Mucosa of descending colon (tissue), 3 donors: ENCODE data around the gene CAMKK1. TPM values are rescaled to one million over a fixed set of nuclear protein-coding genes. Genes with fewer than 3 reads are reported as not detected.

Source experiments
- ATAC-seq: fragments of 200-7000 bp; cut with Tn5 transposase; one replicate; pipeline ENCODE4 v1.9.1; 2020; ENCODE audit warnings: mild to moderate bottlenecking, moderate library complexity
- DNase-seq, 3 donors: peaks; one replicate each; pipeline ENCODE4 v3.0.0-alpha.2; 2020
- H3K36me3 ChIP-seq: fragments of 200-600 bp; one replicate; pipeline ENCODE4 v1.8.0; 2021; ENCODE audit warnings: low read depth, mild to moderate bottlenecking
- H3K4me1 ChIP-seq: fragments of 200-600 bp; one replicate; pipeline ENCODE4 v1.8.0; 2021; ENCODE audit warnings: low read depth, mild to moderate bottlenecking
- H3K4me3 ChIP-seq: fragments of 200-600 bp; one replicate; pipeline ENCODE4 v1.8.0; 2021; ENCODE audit warnings: mild to moderate bottlenecking
- H3K9me3 ChIP-seq: fragments of 200-600 bp; one replicate; pipeline ENCODE4 v1.8.0; 2021; ENCODE audit warnings: mild to moderate bottlenecking
- CTCF ChIP-seq: fragments of 200-600 bp; IDR thresholded peaks from one replicate; pipeline ENCODE4 v1.8.0; 2022; ENCODE audit warnings: antibody characterized with exemption, mild to moderate bottlenecking
- intact Hi-C, 2 donors: fragments of 100-400 bp; cut with DNase I in 1 of 2; cut with micrococcal nuclease in 1 of 2; formaldehyde crosslinking; loops; one replicate each; pipeline versions ENCODE4 v1.11.0 to v1.11.1; 2022; cut with DNase I, micrococcal nuclease
- total RNA-seq, 3 donors: library from RNA; stranded (reverse); fragmentation: NEBNext Ultra II Directional in 2 of 3; extraction: Animal tissue kit (Norgen Biotek cat#: 25700) in 2 of 3; gene quantifications; one replicate each; pipeline versions ENCODE4 v1.2.1 to v1.2.4, GENCODE V29; 2021 to 2023
- donor health status: DM: no; HTN: no; CAD: no; lungs with moderate emphysema.
- donor health status: DM: no; HTN: no; CAD: no.
- donor health status: DM: no; HTN: yes; CAD: no.

Gene CAMKK1
- total RNA-seq, 3 donors from 2014 or later, result 4.8 to 11.6 (median 6.2) TPM

- no peaks in the 10 kb centered on the region for H3K9me3 ChIP-seq
- intact Hi-C loops, result loop anchor here in 1 of 2 donors (10.0 kb wide), 1 partner anchor 75 kb away; no protein-coding TSS in a partner anchor
- TF ChIP-seq CTCF, result no peak
- no peaks in the 10 kb centered on the region for H3K36me3 ChIP-seq
- no peak for DNase-seq
- H3K4me3 ChIP-seq, result no peak overlapping the region
- no peak for ATAC-seq
- H3K4me1 ChIP-seq, result no peaks in the 10 kb centered on the region
Measured at GRCh38 chr17:3929764-3930163, 36.9 kb upstream of the CAMKK1 start.

GRCh38 chr17:3929181-3929580, 36.3 kb upstream of the CAMKK1 start:
- DNase-seq (no peak), ATAC-seq (no peak)
- intact Hi-C loops, result no loop called here
- Histone ChIP-seq H3K4me3 (no peak overlapping the region), H3K9me3 (no peaks in the 10 kb centered on the region), H3K36me3 (no peaks in the 10 kb centered on the region), H3K4me1 (no peaks in the 10 kb centered on the region)
- no peak for TF ChIP-seq CTCF

- intact Hi-C loops, result no loop called here
- DNase-seq (no peak), ATAC-seq (no peak)
- Histone ChIP-seq H3K9me3 (no peaks in the 10 kb centered on the region), H3K36me3 (no peaks in the 10 kb centered on the region), H3K4me3 (no peak overlapping the region), H3K4me1 (no peaks in the 10 kb centered on the region)
- TF ChIP-seq CTCF, result no peak
Measured at GRCh38 chr17:3928406-3928805, 35.6 kb upstream of the CAMKK1 start.

GRCh38 chr17:3927628-3928340, 34.9 kb upstream of the CAMKK1 start:
- no peak for ATAC-seq
- intact Hi-C loops, result no loop called here
- DNase-seq, result no peak
- Histone ChIP-seq H3K4me1 (no peaks in the 10 kb centered on the region), H3K4me3 (no peak overlapping the region), H3K36me3 (no peaks in the 10 kb centered on the region), H3K9me3 (no peaks in the 10 kb centered on the region)
- TF ChIP-seq CTCF, result no peak

GRCh38 chr17:3926860-3927627, 34.2 kb upstream of the CAMKK1 start:
- TF ChIP-seq CTCF, result no peak
- H3K36me3 ChIP-seq, result no peaks in the 10 kb centered on the region
- DNase-seq (no peak), ATAC-seq (no peak)
- H3K9me3 ChIP-seq, result no peaks in the 10 kb centered on the region
- no peak overlapping the region for H3K4me3 ChIP-seq
- no peaks in the 10 kb centered on the region for H3K4me1 ChIP-seq
- intact Hi-C loops, result no loop called here
